NCI-H1417 treated with DMSO at 0.1 percent for 48 hours (cell line): ENCODE results near the gene TMEM18.

Experiments used
- DNase-seq: peaks from one replicate; lab custom pipeline; 2025; lab: John Stamatoyannopoulos, UW

TMEM18 gene

GRCh38 chr2:633371-633770, 43.8 kb downstream of the TMEM18 start:
- no peak for DNase-seq

GRCh38 chr2:632471-632870, 44.7 kb downstream of the TMEM18 start:
- no peak for DNase-seq

GRCh38 chr2:631741-632140, 45.5 kb downstream of the TMEM18 start:
- DNase-seq: no peak

- no peak for DNase-seq
Measured at GRCh38 chr2:630451-631320, 46.5 kb downstream of the TMEM18 start.

GRCh38 chr2:629961-630360, 47.2 kb downstream of the TMEM18 start:
- no peak for DNase-seq

- DNase-seq: no peak
Measured at GRCh38 chr2:628651-629050, 48.6 kb downstream of the TMEM18 start.

- no peak for DNase-seq
Measured at GRCh38 chr2:627926-628560, 49.2 kb downstream of the TMEM18 start.

- DNase-seq: no peak
Measured at GRCh38 chr2:627340-627709, 49.9 kb downstream of the TMEM18 start.

GRCh38 chr2:626491-627339, 50.5 kb downstream of the TMEM18 start:
- peak; percentile 33 for DNase-seq

- no peak for DNase-seq
Measured at GRCh38 chr2:625415-626333, 51.5 kb downstream of the TMEM18 start.

GRCh38 chr2:624551-625347, 52.5 kb downstream of the TMEM18 start:
- no peak for DNase-seq

GRCh38 chr2:624096-624495, 53.1 kb downstream of the TMEM18 start:
- DNase-seq: no peak

GRCh38 chr2:623130-623922, 53.9 kb downstream of the TMEM18 start:
- no peak for DNase-seq

- DNase-seq: no peak
Measured at GRCh38 chr2:622357-622756, 54.8 kb downstream of the TMEM18 start.

- DNase-seq: no peak
Measured at GRCh38 chr2:621303-622099, 55.7 kb downstream of the TMEM18 start.

GRCh38 chr2:620471-621302, 56.5 kb downstream of the TMEM18 start:
- no peak for DNase-seq

- DNase-seq: no peak
Measured at GRCh38 chr2:620004-620403, 57.2 kb downstream of the TMEM18 start.

- DNase-seq: no peak
Measured at GRCh38 chr2:618422-618990, 58.7 kb downstream of the TMEM18 start.
